ENCODE results near the gene CCP110. TPM values are rescaled to one million over a fixed set of nuclear protein-coding genes. Genes with fewer than 3 reads are reported as not detected.

The CCP110 gene
- total RNA-seq, 6 experiments from 2014 or later, result 2.6 to 5.6 (median 4.2) TPM

GRCh38 chr16:19502395-19503131 is 21.2 kb upstream of the CCP110 start:
- H3K4me3 ChIP-seq, result no peak overlapping the region
- no peaks in the 10 kb centered on the region for H3K9me3 ChIP-seq
- H3K27ac ChIP-seq, result no peak overlapping the region
- ATAC-seq (peak; percentile 88 to 92 (median 89)), DNase-seq (peak in 2 of 3 donors; percentile 69 to 78)
- intact Hi-C loops (cut with DNase I), result loop anchor here in 1 of 2 donors (5.0 kb wide), 1 partner anchor 115 kb away; no protein-coding TSS in a partner anchor
- TF ChIP-seq CTCF (IDR thresholded peaks at IDR 0.05), result peak; percentile 79 to 89 (median 84)
- TF ChIP-seq POLR2A (IDR thresholded peaks at IDR 0.05), result no peak
- WGBS (ENCODE audit: insufficient coverage, low coverage, low lambda C conversion rate, missing lambda C conversion rate), result 80% methylated on average over 3 of the region's 3 CpGs
- H3K4me1 ChIP-seq, result no peaks in the 10 kb centered on the region
- no peaks in the 10 kb centered on the region for H3K27me3 ChIP-seq
- peaks cover 0 to 36% (median 2%) of the 10 kb centered on the region in 4 donors for H3K36me3 ChIP-seq

- no peaks in the 10 kb centered on the region for H3K4me1 ChIP-seq
- DNase-seq (no peak), ATAC-seq (peak in 2 of 4 donors; percentile 7 to 10)
- no peaks in the 10 kb centered on the region for H3K27me3 ChIP-seq
- WGBS (ENCODE audit: insufficient coverage, low coverage, low lambda C conversion rate, missing lambda C conversion rate), result 77% methylated on average over 4 of the region's 5 CpGs
- no peak for TF ChIP-seq POLR2A (IDR thresholded peaks at IDR 0.05)
- no peak for TF ChIP-seq CTCF (IDR thresholded peaks at IDR 0.05)
- H3K36me3 ChIP-seq, result peaks cover 0 to 36% (median 4%) of the 10 kb centered on the region in 4 donors
- no peak overlapping the region for H3K27ac ChIP-seq
- no peaks in the 10 kb centered on the region for H3K9me3 ChIP-seq
- H3K4me3 ChIP-seq, result no peak overlapping the region
- intact Hi-C loops (cut with DNase I), result loop anchor here in 1 of 2 donors (5.0 kb wide), 1 partner anchor 116 kb away; no protein-coding TSS in a partner anchor
Observed at GRCh38 chr16:19503461-19504075, 20.2 kb upstream of the CCP110 start.

- Histone ChIP-seq H3K27ac (no peak overlapping the region), H3K4me1 (no peaks in the 10 kb centered on the region), H3K9me3 (no peaks in the 10 kb centered on the region), H3K36me3 (peaks cover 0 to 41% (median 8%) of the 10 kb centered on the region in 4 donors), H3K4me3 (no peak overlapping the region), H3K27me3 (no peaks in the 10 kb centered on the region)
- ATAC-seq (no peak), DNase-seq (no peak)
- intact Hi-C loops (cut with DNase I), result no loop called here
- 72% methylated on average over 5 of the region's 5 CpGs for WGBS (ENCODE audit: insufficient coverage, low coverage, low lambda C conversion rate, missing lambda C conversion rate)
- TF ChIP-seq POLR2A (IDR thresholded peaks at IDR 0.05), result no peak
- no peak for TF ChIP-seq CTCF (IDR thresholded peaks at IDR 0.05)
Observed at GRCh38 chr16:19505600-19506303, 18.0 kb upstream of the CCP110 start.

GRCh38 chr16:19506965-19507364 is 16.8 kb upstream of the CCP110 start:
- no peak overlapping the region for H3K4me3 ChIP-seq
- H3K36me3 ChIP-seq, result peaks cover 0 to 41% (median 5%) of the 10 kb centered on the region in 4 donors
- no peaks in the 10 kb centered on the region for H3K4me1 ChIP-seq
- no peak for DNase-seq
- WGBS (ENCODE audit: insufficient coverage, low coverage, low lambda C conversion rate, missing lambda C conversion rate), result 93% methylated on average over 4 of the region's 4 CpGs
- no peaks in the 10 kb centered on the region for H3K27me3 ChIP-seq
- intact Hi-C loops (cut with DNase I), result no loop called here
- no peak for TF ChIP-seq POLR2A (IDR thresholded peaks at IDR 0.05)
- no peak for TF ChIP-seq CTCF (IDR thresholded peaks at IDR 0.05)
- H3K27ac ChIP-seq, result no peak overlapping the region
- ATAC-seq, result no peak
- H3K9me3 ChIP-seq, result no peaks in the 10 kb centered on the region
